ENCODE results near the gene HLCS.

The HLCS gene

DNA sequence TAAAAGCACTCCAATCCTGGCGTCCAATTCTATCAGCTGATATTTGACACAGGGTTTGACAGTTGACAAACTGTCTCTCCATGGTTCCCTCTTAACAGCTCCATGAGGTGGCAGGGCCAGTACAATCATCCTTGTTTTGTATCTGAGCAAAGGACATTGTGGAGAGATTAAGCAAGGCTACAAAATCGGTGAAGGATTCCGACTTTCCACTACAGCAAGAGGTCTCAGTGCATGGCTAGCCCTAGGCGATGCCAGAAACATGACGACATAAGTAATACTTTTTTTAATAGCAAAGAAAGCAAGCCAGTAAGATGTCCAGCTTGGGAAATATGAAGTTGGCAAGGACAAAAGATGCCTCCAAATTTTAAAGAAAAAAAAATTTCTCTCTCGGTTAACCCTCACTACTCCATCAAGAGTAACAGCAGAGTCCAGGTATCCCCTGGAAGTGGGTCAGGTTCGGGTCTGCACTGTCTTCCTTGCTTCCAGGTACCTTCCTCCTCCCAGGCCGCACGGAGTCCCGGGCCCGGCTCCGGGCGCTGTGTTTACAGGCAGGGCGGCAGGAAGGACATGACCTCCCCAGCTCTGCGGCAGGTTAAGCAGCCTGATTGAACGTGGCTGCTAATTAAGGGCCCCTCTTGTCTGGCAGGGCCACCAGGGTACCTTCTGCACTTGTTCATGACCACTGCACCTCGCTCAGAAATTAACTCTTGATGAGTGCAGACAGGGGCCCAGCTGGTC is 161.4 kb downstream of the HLCS start:
- Histone ChIP-seq H3K36me3 (ENCODE audit: insufficient read depth, low read length) (no peaks in the 10 kb centered on the region), H3K9me2 (replicated peaks; ENCODE audit: low read depth, low read length) (no peaks in the 10 kb centered on the region), H3K9ac (ENCODE audit: low read depth, low read length, poor library complexity, severe bottlenecking) (no peak overlapping the region), H3K27me3 (ENCODE audit: insufficient read depth, low read length, poor library complexity, severe bottlenecking) (no peaks in the 10 kb centered on the region), H4K20me1 (ENCODE audit: insufficient read depth, low read length, poor library complexity, severe bottlenecking) (no peaks in the 10 kb centered on the region), H3K79me2 (ENCODE audit: insufficient read depth, low read length) (no peaks in the 10 kb centered on the region), H3K4me1 (ENCODE audit: insufficient read depth, low read length, poor library complexity, severe bottlenecking) (no peaks in the 10 kb centered on the region), H3F3A (ENCODE audit: low read depth) (no peaks in the 10 kb centered on the region), H3K4me3 (ENCODE audit: low read length, poor library complexity, severe bottlenecking) (no peak overlapping the region), H2AFZ (ENCODE audit: low read length) (no peak overlapping the region), H3K9me3 (ENCODE audit: insufficient read depth, low read depth, low read length) (no peaks in the 10 kb centered on the region), H3K4me2 (ENCODE audit: low read depth, low read length, poor library complexity, severe bottlenecking) (no peak overlapping the region)
- no peak for TF ChIP-seq EZH2phosphoT487 (IDR thresholded peaks at IDR 0.05; ENCODE audit: borderline replicate concordance)
- TF ChIP-seq, protein P1, sequence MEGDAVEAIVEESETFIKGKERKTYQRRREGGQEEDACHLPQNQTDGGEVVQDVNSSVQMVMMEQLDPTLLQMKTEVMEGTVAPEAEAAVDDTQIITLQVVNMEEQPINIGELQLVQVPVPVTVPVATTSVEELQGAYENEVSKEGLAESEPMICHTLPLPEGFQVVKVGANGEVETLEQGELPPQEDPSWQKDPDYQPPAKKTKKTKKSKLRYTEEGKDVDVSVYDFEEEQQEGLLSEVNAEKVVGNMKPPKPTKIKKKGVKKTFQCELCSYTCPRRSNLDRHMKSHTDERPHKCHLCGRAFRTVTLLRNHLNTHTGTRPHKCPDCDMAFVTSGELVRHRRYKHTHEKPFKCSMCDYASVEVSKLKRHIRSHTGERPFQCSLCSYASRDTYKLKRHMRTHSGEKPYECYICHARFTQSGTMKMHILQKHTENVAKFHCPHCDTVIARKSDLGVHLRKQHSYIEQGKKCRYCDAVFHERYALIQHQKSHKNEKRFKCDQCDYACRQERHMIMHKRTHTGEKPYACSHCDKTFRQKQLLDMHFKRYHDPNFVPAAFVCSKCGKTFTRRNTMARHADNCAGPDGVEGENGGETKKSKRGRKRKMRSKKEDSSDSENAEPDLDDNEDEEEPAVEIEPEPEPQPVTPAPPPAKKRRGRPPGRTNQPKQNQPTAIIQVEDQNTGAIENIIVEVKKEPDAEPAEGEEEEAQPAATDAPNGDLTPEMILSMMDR (conservative IDR thresholded peaks at IDR 0.05; ENCODE audit: low read length) = no peak

DNA sequence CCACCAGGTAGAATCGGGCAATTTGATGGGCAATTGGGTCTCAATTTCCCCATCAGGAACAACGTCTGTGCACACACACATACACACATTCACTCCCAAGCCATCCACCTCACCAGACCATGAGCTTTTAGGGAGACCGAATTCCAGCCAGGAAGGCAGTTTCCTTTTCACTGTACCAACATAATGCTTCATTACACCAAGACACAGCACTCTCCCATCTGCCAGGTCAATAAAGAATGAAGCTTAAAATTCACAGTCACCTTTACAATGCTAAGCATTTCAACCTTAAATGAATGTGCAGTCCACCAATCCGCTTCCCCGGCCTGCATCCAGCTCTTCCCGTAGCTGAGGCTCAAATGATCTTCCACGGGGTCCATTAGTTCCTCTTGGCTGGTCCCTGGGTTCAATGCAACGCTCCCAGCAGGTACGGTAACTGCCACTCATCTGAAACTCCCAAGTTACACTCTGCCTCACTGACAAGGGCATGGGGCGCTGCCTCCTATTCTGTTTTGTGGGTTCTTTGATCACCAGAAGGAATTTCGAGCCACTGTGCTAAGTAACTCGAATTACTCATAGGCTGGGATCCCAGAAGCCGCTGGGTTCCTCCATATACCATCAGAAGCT is 162.5 kb downstream of the HLCS start:
- TF ChIP-seq EZH2phosphoT487 (IDR thresholded peaks at IDR 0.05; ENCODE audit: borderline replicate concordance) = no peak
- TF ChIP-seq, protein P1 (conservative IDR thresholded peaks at IDR 0.05; ENCODE audit: low read length) = no peak
- H3K9me2 ChIP-seq (replicated peaks; ENCODE audit: low read depth, low read length) = no peaks in the 10 kb centered on the region
- no peak overlapping the region for H2AFZ ChIP-seq (ENCODE audit: low read length)
- no peaks in the 10 kb centered on the region; the same call in 1 of the 2 replicates for H3K9me3 ChIP-seq (ENCODE audit: insufficient read depth, low read depth, low read length)
- no peaks in the 10 kb centered on the region for H3K36me3 ChIP-seq (ENCODE audit: insufficient read depth, low read length)
- no peaks in the 10 kb centered on the region for H3K27me3 ChIP-seq (ENCODE audit: insufficient read depth, low read length, poor library complexity, severe bottlenecking)
- no peak overlapping the region for H3K4me3 ChIP-seq (ENCODE audit: low read length, poor library complexity, severe bottlenecking)
- no peak overlapping the region for H3K9ac ChIP-seq (ENCODE audit: low read depth, low read length, poor library complexity, severe bottlenecking)
- no peaks in the 10 kb centered on the region for H3K79me2 ChIP-seq (ENCODE audit: insufficient read depth, low read length)
- H3K4me2 ChIP-seq (ENCODE audit: low read depth, low read length, poor library complexity, severe bottlenecking) = no peak overlapping the region
- H3K4me1 ChIP-seq (ENCODE audit: insufficient read depth, low read length, poor library complexity, severe bottlenecking) = no peaks in the 10 kb centered on the region
- no peaks in the 10 kb centered on the region for H4K20me1 ChIP-seq (ENCODE audit: insufficient read depth, low read length, poor library complexity, severe bottlenecking)
- no peaks in the 10 kb centered on the region for H3F3A ChIP-seq (ENCODE audit: low read depth)

DNA sequence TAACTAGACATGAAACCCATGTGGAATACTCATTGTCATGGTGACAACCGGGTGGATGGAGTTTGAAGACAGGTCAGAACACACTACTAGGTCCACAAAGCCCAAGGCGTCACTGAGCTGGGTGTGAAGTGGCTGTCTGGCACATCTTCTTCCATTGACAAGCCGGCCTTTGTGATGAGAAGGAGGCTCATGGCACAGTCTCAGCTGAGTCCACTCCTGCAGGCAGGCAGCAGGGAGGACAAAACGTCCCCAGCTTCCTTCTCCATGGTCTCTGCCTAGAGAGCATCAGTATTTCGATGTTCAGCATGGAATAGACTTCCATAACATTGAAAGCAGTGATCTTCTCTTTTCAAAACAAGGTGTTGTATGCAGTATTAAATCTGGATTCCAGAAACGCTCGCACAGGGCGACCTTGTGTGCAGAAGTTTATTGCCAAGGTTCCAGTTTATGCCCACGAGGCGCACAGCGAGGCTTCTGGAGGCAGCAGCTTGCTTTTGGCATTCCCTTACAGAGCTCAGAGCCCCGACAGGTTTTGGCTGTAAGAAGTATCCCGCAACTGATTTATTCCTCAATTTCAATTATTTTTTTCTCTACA is 163.3 kb downstream of the HLCS start:
- Histone ChIP-seq H3K4me1 (ENCODE audit: insufficient read depth, low read length, poor library complexity, severe bottlenecking) (no peaks in the 10 kb centered on the region), H2AFZ (ENCODE audit: low read length) (no peak overlapping the region), H3K4me3 (ENCODE audit: low read length, poor library complexity, severe bottlenecking) (no peak overlapping the region)

More for the DNA sequence above, 163.3 kb downstream of the HLCS start:
- TF ChIP-seq, protein P1 (conservative IDR thresholded peaks at IDR 0.05; ENCODE audit: low read length) = no peak
- TF ChIP-seq EZH2phosphoT487 (IDR thresholded peaks at IDR 0.05; ENCODE audit: borderline replicate concordance) = no peak
- Histone ChIP-seq H3K27me3 (ENCODE audit: insufficient read depth, low read length, poor library complexity, severe bottlenecking) (no peaks in the 10 kb centered on the region), H3K4me2 (ENCODE audit: low read depth, low read length, poor library complexity, severe bottlenecking) (no peak overlapping the region), H4K20me1 (ENCODE audit: insufficient read depth, low read length, poor library complexity, severe bottlenecking) (no peaks in the 10 kb centered on the region), H3K9me3 (ENCODE audit: insufficient read depth, low read depth, low read length) (peaks cover 6% of the 10 kb centered on the region; the same call in 1 of the 2 replicates), H3K36me3 (ENCODE audit: insufficient read depth, low read length) (no peaks in the 10 kb centered on the region), H3K9me2 (replicated peaks; ENCODE audit: low read depth, low read length) (no peaks in the 10 kb centered on the region), H3F3A (ENCODE audit: low read depth) (no peaks in the 10 kb centered on the region), H3K9ac (ENCODE audit: low read depth, low read length, poor library complexity, severe bottlenecking) (no peak overlapping the region), H3K79me2 (ENCODE audit: insufficient read depth, low read length) (no peaks in the 10 kb centered on the region)

All from Loucy (cell line).